GM15510 (cell line): ENCODE measurements around the gene SRXN1.

Experiments used
- POLR2A ChIP-seq: IDR thresholded peaks from 3 replicates; pipeline ENCODE4 v1.6.1; 2011; ENCODE audit warnings: borderline replicate concordance; ENCODE audit not compliant: insufficient read length; ENCODE audit errors: extremely low read depth

SRXN1 gene

GRCh38 chr20:653110-653589, at the start of gene SRXN1:
Gene SRXN1 (minus strand): TSS chr20:653200. CDS start chr20:653185, 15 bp downstream.
- peak; percentile 77 for TF ChIP-seq POLR2A

- no peak for TF ChIP-seq POLR2A
Measured at GRCh38 chr20:701401-702129, 48.6 kb upstream of the SRXN1 start.

GRCh38 chr20:699811-700338, 46.9 kb upstream of the SRXN1 start:
- no peak for TF ChIP-seq POLR2A

GRCh38 chr20:699342-699741, 46.3 kb upstream of the SRXN1 start:
- TF ChIP-seq POLR2A: no peak

GRCh38 chr20:698276-698675, 45.3 kb upstream of the SRXN1 start:
- no peak for TF ChIP-seq POLR2A

- TF ChIP-seq POLR2A: no peak
Measured at GRCh38 chr20:697826-698225, 44.8 kb upstream of the SRXN1 start.

- no peak for TF ChIP-seq POLR2A
Measured at GRCh38 chr20:695165-695866, 42.3 kb upstream of the SRXN1 start.

- no peak for TF ChIP-seq POLR2A
Measured at GRCh38 chr20:694496-694895, 41.5 kb upstream of the SRXN1 start.

- no peak for TF ChIP-seq POLR2A
Measured at GRCh38 chr20:692044-692443, 39.0 kb upstream of the SRXN1 start.

GRCh38 chr20:689947-690346, 36.9 kb upstream of the SRXN1 start:
- no peak for TF ChIP-seq POLR2A

- TF ChIP-seq POLR2A: no peak
Measured at GRCh38 chr20:689348-689747, 36.3 kb upstream of the SRXN1 start.

GRCh38 chr20:688809-689212, 35.8 kb upstream of the SRXN1 start:
- no peak for TF ChIP-seq POLR2A

- no peak for TF ChIP-seq POLR2A
Measured at GRCh38 chr20:687468-688203, 34.6 kb upstream of the SRXN1 start.

- no peak for TF ChIP-seq POLR2A
Measured at GRCh38 chr20:684676-685319, 31.8 kb upstream of the SRXN1 start.
